ENCODE measurements around the gene CLDN5.

The CLDN5 gene

DNA sequence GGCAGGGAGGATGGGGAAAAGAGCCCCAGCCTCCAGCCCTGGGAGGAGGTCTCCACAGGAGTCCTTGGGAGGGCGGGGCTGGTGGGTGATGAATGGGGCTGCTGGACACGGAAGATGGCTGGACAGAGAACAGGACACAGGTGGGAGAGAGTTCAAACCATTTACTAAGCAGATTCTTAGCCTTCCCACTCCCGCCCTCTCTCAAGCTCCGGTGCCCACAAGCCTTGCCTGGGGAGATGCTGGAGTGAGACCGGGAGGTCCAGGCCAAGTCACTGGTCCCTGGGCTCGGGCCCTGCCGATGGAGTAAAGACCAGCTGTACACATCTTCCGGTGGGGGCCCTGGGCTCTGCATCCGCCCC is 1.4 kb downstream of the CLDN5 start:
- no peak for DNase-seq
- no peaks in the 10 kb centered on the region for H3K9me3 ChIP-seq (ENCODE audit: control extremely low read depth in 1 of 5, control insufficient read depth in 4 of 5, insufficient read depth in 2 of 5, low read depth in 1 of 5, low read length in 4 of 5)
- peaks cover 0 to 27% (median 2%) of the 10 kb centered on the region in 5 experiments for H3K27me3 ChIP-seq (replicated peaks in 2 of 5; ENCODE audit: control insufficient read depth in 4 of 5, insufficient read depth in 5 of 5, low read length in 4 of 5)
- no peak overlapping the region for H3K27ac ChIP-seq (ENCODE audit: insufficient read depth in 1 of 2, low read depth in 1 of 2, low read length in 2 of 2, poor library complexity in 1 of 2, severe bottlenecking in 2 of 2)
- WGBS (ENCODE audit: insufficient coverage) = 44% methylated on average over 8 of the region's 9 CpGs
- ChIA-PET POLR2A (interaction anchor here (1.0 kb wide), 1 partner anchor 13 kb away, joined by 4 read pairs; no protein-coding TSS in a partner anchor), CTCF (interaction anchor here (1.0 to 2.6 kb wide), 6 partner anchors 18 to 109 kb away, joined by 3 to 14 read pairs (median 3); no protein-coding TSS in a partner anchor)
- H3K36me3 ChIP-seq (ENCODE audit: control insufficient read depth in 4 of 4, insufficient read depth in 4 of 4, low read length in 3 of 4) = peaks cover 0 to 38% (median under 1%) of the 10 kb centered on the region in 4 experiments
- H3K4me3 ChIP-seq (ENCODE audit: control insufficient read depth in 1 of 7, extremely low read depth in 1 of 7, insufficient read depth in 4 of 7, low read depth in 2 of 7, low read length in 6 of 7) = peak overlapping the region; percentile 19 to 77 (median 53)
- H3K4me1 ChIP-seq (ENCODE audit: control extremely low read depth in 1 of 4, control insufficient read depth in 4 of 4, insufficient read depth in 4 of 4, low read length in 3 of 4) = peaks cover 0 to 32% (median 27%) of the 10 kb centered on the region in 4 experiments

- Histone ChIP-seq H3K4me1 (ENCODE audit: control extremely low read depth in 1 of 4, control insufficient read depth in 4 of 4, insufficient read depth in 4 of 4, low read length in 3 of 4) (peaks cover 0 to 32% (median 25%) of the 10 kb centered on the region in 4 experiments), H3K36me3 (ENCODE audit: control insufficient read depth in 4 of 4, insufficient read depth in 4 of 4, low read length in 3 of 4) (peaks cover 0 to 44% (median 2%) of the 10 kb centered on the region in 4 experiments), H3K27me3 (replicated peaks in 2 of 5; ENCODE audit: control insufficient read depth in 4 of 5, insufficient read depth in 5 of 5, low read length in 4 of 5) (peaks cover 0 to 27% (median 2%) of the 10 kb centered on the region in 5 experiments), H3K4me3 (ENCODE audit: control insufficient read depth in 1 of 7, extremely low read depth in 1 of 7, insufficient read depth in 4 of 7, low read depth in 2 of 7, low read length in 6 of 7) (no peak overlapping the region), H3K9me3 (ENCODE audit: control extremely low read depth in 1 of 5, control insufficient read depth in 4 of 5, insufficient read depth in 2 of 5, low read depth in 1 of 5, low read length in 4 of 5) (no peaks in the 10 kb centered on the region), H3K27ac (ENCODE audit: insufficient read depth in 1 of 2, low read depth in 1 of 2, low read length in 2 of 2, poor library complexity in 1 of 2, severe bottlenecking in 2 of 2) (no peak overlapping the region)
- POLR2A ChIA-PET = interaction anchor here (1.0 kb wide), 1 partner anchor 14 kb away, joined by 4 read pairs; no protein-coding TSS in a partner anchor
- 79% methylated on average over 16 of the region's 16 CpGs for WGBS (ENCODE audit: insufficient coverage)
- CTCF ChIA-PET = interaction anchor here (0.7 to 2.6 kb wide), 7 partner anchors 17 to 108 kb away, joined by 3 to 14 read pairs (median 3); no protein-coding TSS in a partner anchor
- DNase-seq = peak in 2 of 3 donors; percentile 28 to 39
These were observed 1.9 kb downstream of the CLDN5 start for GRCh38 chr22:19522190-19522880.

- peaks cover 0 to 60% (median 8%) of the 10 kb centered on the region in 4 experiments for H3K36me3 ChIP-seq (ENCODE audit: control insufficient read depth in 4 of 4, insufficient read depth in 4 of 4, low read length in 3 of 4)
- POLR2A ChIA-PET = interaction anchor here (1.1 kb wide), 1 partner anchor 10 kb away, joined by 9 read pairs; no protein-coding TSS in a partner anchor
- H3K27me3 ChIP-seq (replicated peaks in 2 of 5; ENCODE audit: control insufficient read depth in 4 of 5, insufficient read depth in 5 of 5, low read length in 4 of 5) = peaks cover 0 to 25% (median 0%) of the 10 kb centered on the region in 5 experiments
- H3K9me3 ChIP-seq (ENCODE audit: control extremely low read depth in 1 of 5, control insufficient read depth in 4 of 5, insufficient read depth in 2 of 5, low read depth in 1 of 5, low read length in 4 of 5) = no peaks in the 10 kb centered on the region
- H3K4me3 ChIP-seq (ENCODE audit: control insufficient read depth in 1 of 7, extremely low read depth in 1 of 7, insufficient read depth in 4 of 7, low read depth in 2 of 7, low read length in 6 of 7) = no peak overlapping the region
- 96% methylated on average over 10 of the region's 10 CpGs for WGBS (ENCODE audit: insufficient coverage)
- CTCF ChIA-PET = interaction anchor here (0.6 to 2.6 kb wide), 6 partner anchors 15 to 109 kb away, joined by 3 to 14 read pairs (median 4); no protein-coding TSS in a partner anchor
- no peak overlapping the region for H3K27ac ChIP-seq (ENCODE audit: insufficient read depth in 1 of 2, low read depth in 1 of 2, low read length in 2 of 2, poor library complexity in 1 of 2, severe bottlenecking in 2 of 2)
- peaks cover 0 to 32% (median 25%) of the 10 kb centered on the region in 4 experiments for H3K4me1 ChIP-seq (ENCODE audit: control extremely low read depth in 1 of 4, control insufficient read depth in 4 of 4, insufficient read depth in 4 of 4, low read length in 3 of 4)
- DNase-seq = no peak
These were observed 3.5 kb downstream of the CLDN5 start for GRCh38 chr22:19520566-19521305.

- 99% methylated on average over 6 of the region's 6 CpGs for WGBS (ENCODE audit: insufficient coverage)
- Histone ChIP-seq H3K27ac (ENCODE audit: insufficient read depth in 1 of 2, low read depth in 1 of 2, low read length in 2 of 2, poor library complexity in 1 of 2, severe bottlenecking in 2 of 2) (no peak overlapping the region), H3K27me3 (replicated peaks in 2 of 5; ENCODE audit: control insufficient read depth in 4 of 5, insufficient read depth in 5 of 5, low read length in 4 of 5) (peaks cover 0 to 19% (median 0%) of the 10 kb centered on the region in 5 experiments), H3K36me3 (ENCODE audit: control insufficient read depth in 4 of 4, insufficient read depth in 4 of 4, low read length in 3 of 4) (peaks cover 0 to 67% (median 14%) of the 10 kb centered on the region in 4 experiments), H3K4me3 (ENCODE audit: control insufficient read depth in 1 of 7, extremely low read depth in 1 of 7, insufficient read depth in 4 of 7, low read depth in 2 of 7, low read length in 6 of 7) (no peak overlapping the region), H3K9me3 (ENCODE audit: control extremely low read depth in 1 of 5, control insufficient read depth in 4 of 5, insufficient read depth in 2 of 5, low read depth in 1 of 5, low read length in 4 of 5) (no peaks in the 10 kb centered on the region), H3K4me1 (ENCODE audit: control extremely low read depth in 1 of 4, control insufficient read depth in 4 of 4, insufficient read depth in 4 of 4, low read length in 3 of 4) (peaks cover 0 to 31% (median 23%) of the 10 kb centered on the region in 4 experiments)
- DNase-seq = no peak
- ChIA-PET CTCF (no interaction called here), POLR2A (no interaction called here)
These were observed 4.2 kb downstream of the CLDN5 start for GRCh38 chr22:19520007-19520406.

- H3K27ac ChIP-seq (ENCODE audit: insufficient read depth in 1 of 2, low read depth in 1 of 2, low read length in 2 of 2, poor library complexity in 1 of 2, severe bottlenecking in 2 of 2) = no peak overlapping the region
- H3K4me1 ChIP-seq (ENCODE audit: control extremely low read depth in 1 of 4, control insufficient read depth in 4 of 4, insufficient read depth in 4 of 4, low read length in 3 of 4) = peaks cover 0 to 24% (median 17%) of the 10 kb centered on the region in 4 experiments
- peaks cover 0 to 12% (median 0%) of the 10 kb centered on the region in 5 experiments for H3K27me3 ChIP-seq (replicated peaks in 2 of 5; ENCODE audit: control insufficient read depth in 4 of 5, insufficient read depth in 5 of 5, low read length in 4 of 5)
- H3K4me3 ChIP-seq (ENCODE audit: control insufficient read depth in 1 of 7, extremely low read depth in 1 of 7, insufficient read depth in 4 of 7, low read depth in 2 of 7, low read length in 6 of 7) = no peak overlapping the region
- 96% methylated on average over 14 of the region's 17 CpGs for WGBS (ENCODE audit: insufficient coverage)
- ChIA-PET POLR2A (no interaction called here), CTCF (no interaction called here)
- no peaks in the 10 kb centered on the region for H3K9me3 ChIP-seq (ENCODE audit: control extremely low read depth in 1 of 5, control insufficient read depth in 4 of 5, insufficient read depth in 2 of 5, low read depth in 1 of 5, low read length in 4 of 5)
- DNase-seq = no peak
- H3K36me3 ChIP-seq (ENCODE audit: control insufficient read depth in 4 of 4, insufficient read depth in 4 of 4, low read length in 3 of 4) = peaks cover under 1 to 74% (median 19%) of the 10 kb centered on the region in 4 experiments
These were observed 4.9 kb downstream of the CLDN5 start for GRCh38 chr22:19519041-19519926.

DNA sequence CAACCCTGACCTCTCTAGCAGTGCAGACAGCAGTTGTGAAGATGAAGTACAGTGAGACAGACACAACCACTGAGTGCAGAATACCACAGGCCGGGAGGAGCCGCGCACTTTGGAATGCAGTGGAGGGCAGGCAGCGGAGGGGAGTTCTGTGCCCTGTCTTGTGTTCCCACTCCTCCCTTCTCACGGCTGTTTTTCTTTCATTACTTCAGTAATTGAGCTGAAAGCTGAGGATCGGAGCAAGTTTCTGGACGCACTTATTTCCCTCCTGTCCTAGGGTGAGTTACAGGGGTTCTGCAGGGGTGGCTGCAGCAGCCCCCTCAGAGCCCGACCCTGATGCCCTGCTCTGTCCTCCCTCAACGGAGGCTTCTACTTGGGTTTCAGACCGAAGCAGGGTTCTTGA is 5.6 kb downstream of the CLDN5 start:
- Histone ChIP-seq H3K4me1 (ENCODE audit: control extremely low read depth in 1 of 4, control insufficient read depth in 4 of 4, insufficient read depth in 4 of 4, low read length in 3 of 4) (peaks cover 0 to 18% (median 10%) of the 10 kb centered on the region in 4 experiments), H3K27me3 (replicated peaks in 2 of 5; ENCODE audit: control insufficient read depth in 4 of 5, insufficient read depth in 5 of 5, low read length in 4 of 5) (peaks cover 0 to 8% (median 0%) of the 10 kb centered on the region in 5 experiments), H3K4me3 (ENCODE audit: control insufficient read depth in 1 of 7, extremely low read depth in 1 of 7, insufficient read depth in 4 of 7, low read depth in 2 of 7, low read length in 6 of 7) (no peak overlapping the region), H3K36me3 (ENCODE audit: control insufficient read depth in 4 of 4, insufficient read depth in 4 of 4, low read length in 3 of 4) (peaks cover 7 to 78% (median 22%) of the 10 kb centered on the region in 4 experiments), H3K27ac (ENCODE audit: insufficient read depth in 1 of 2, low read depth in 1 of 2, low read length in 2 of 2, poor library complexity in 1 of 2, severe bottlenecking in 2 of 2) (no peak overlapping the region), H3K9me3 (ENCODE audit: control extremely low read depth in 1 of 5, control insufficient read depth in 4 of 5, insufficient read depth in 2 of 5, low read depth in 1 of 5, low read length in 4 of 5) (peaks cover 0 to 3% (median 0%) of the 10 kb centered on the region in 5 experiments)
- DNase-seq = no peak
- ChIA-PET POLR2A (no interaction called here), CTCF (no interaction called here)
- 97% methylated on average over 10 of the region's 10 CpGs for WGBS (ENCODE audit: insufficient coverage)
